HG03196 (cell line): ENCODE results near the gene SLC41A3.
"Not testable (repeated sequence)": the region's sequence is repeated elsewhere in the genome, so short reads cannot be mapped to it uniquely, and the experiment has no call there.

Experiments
- ATAC-seq: cut with Tn5 transposase; IDR thresholded peaks from one replicate; pipeline ENCODE4 v1.9.1; 2021; ENCODE audit not compliant: unreplicated experiment

Gene SLC41A3

DNA sequence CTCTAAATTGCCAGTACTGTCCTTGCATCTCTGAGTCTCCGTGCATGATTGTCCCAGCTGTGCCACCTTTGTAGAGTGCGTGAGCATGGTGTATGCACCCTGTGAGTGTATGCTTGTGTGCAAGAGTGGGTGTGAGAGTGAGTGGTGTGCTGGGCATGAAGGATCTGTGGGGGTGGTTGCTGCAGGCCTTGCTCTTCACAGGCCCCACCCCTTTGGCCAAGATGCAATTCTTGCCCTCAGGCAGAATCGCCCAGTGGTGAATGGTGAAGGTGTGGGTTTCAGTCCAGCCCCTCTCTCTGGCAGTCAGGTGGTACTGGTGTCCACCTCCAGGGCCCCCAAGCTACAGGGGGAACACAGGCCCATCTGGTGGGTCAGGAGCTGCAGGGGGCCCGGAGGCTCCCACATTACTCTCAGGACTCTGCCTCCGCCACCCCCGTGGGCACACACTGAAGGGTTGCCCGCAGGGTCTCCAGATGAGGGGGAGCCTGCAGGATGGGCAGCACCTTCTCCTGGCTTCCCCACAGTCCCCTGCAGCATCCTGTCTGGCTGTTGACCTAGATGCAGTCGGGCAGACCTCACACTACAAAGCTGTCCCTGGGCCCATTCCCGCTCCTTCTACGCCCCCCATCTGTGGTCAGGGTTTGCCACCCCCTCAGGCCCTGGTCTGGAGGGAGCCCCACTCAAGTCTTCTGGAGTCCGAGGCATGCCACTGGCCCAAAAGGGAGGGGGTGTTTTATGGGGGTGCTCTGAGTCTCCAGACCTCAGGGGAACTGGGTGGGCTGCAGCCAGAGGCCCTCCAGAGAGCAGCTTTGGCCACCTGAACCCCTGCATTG lies 123.3 kb downstream of the SLC41A3 start:
- no peak for ATAC-seq

DNA sequence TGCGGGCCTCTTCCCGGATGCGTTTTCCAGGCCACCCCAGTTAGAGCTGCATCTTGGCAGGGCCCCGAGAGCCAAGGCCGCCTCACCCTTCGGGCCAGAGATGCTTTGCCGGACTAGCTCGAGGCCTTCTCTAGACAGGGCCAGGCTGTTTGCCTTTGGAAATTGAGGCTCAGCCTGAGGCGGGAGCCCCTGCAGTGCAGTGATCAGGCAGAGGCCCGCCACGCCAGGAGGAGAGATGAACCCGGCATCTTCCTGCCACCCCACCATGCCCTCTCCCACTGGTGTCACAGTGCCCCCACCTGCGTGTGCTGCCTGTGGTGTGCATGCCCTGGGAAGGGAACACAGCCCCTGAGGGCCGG lies 123.9 kb downstream of the SLC41A3 start:
- ATAC-seq = no peak

DNA sequence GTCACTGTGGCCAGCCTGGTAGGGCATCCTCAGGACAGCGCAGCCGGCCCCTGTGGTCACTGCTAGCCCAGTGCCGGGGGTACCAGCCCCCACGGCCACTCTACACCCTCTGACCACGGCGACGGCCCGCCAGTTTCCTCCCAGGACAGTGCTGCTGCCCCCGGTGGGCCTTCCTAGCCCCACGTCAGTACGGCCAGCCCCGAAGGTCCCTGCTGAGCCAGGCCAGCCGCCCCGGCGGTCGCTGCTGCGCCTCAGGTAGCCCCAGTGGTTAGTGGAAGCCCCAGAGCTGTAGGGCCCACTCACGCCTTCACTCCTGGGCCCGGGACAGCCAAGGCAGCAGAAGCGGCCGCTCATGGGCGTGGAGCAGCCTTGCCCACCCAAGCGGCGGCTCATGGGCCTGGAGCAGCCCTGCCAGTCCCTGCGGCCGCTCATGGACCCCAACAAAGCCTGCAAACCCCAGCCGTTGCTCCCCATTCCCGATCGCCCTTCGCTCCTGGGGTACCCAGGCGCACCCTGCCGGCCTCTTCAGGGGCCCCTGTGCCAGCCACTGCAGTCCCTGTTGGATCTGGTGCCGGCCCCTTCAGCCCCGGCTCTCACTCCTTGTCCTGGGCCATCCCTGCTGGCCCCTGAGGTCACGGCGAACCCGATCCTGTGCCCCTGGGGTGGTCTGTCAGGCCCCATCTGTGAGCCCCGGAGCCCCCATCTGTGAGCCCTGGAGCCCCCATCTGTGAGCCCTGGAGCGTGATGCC lies 124.4 kb downstream of the SLC41A3 start:
- ATAC-seq = no peak

DNA sequence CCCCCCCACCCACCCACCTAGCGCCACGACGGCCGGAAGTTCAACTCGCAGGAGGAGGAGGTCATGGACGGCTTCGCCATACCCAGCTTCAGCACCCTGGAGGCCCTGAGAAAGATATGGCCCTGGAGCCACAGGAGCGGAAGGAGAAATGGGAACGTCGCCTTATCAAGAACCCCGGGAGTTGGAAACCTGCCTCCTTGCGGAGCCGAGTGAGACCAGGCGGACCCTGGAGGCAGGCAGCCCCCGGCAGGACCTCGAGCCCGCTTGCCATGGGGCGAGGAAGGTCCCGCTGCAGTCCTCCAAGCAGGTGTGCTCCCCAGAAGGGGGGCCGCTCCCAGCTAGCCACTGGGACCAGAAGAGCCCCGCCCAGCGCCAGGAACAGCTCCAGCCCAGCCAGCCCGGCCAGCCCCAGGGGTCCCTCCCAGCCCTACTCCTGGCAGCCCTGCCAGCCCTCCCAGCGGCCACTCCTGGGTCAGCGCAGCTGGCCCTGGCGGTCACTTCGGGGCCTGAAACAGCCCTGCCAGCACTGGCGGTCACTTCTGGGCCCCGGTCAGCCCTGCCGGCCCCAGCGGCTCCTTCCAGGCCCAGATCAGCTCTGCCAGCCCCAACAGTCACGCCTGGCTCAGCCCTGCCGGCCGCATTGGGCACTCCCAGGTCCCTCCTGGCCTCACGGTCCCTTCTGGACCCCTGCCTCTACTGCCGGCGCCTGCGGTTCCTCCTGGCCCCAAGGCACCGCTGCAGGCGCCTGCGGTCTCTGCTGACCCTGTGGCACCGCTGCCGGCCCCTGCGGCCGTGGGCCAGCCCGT lies 125.2 kb downstream of the SLC41A3 start:
- no peak for ATAC-seq

DNA sequence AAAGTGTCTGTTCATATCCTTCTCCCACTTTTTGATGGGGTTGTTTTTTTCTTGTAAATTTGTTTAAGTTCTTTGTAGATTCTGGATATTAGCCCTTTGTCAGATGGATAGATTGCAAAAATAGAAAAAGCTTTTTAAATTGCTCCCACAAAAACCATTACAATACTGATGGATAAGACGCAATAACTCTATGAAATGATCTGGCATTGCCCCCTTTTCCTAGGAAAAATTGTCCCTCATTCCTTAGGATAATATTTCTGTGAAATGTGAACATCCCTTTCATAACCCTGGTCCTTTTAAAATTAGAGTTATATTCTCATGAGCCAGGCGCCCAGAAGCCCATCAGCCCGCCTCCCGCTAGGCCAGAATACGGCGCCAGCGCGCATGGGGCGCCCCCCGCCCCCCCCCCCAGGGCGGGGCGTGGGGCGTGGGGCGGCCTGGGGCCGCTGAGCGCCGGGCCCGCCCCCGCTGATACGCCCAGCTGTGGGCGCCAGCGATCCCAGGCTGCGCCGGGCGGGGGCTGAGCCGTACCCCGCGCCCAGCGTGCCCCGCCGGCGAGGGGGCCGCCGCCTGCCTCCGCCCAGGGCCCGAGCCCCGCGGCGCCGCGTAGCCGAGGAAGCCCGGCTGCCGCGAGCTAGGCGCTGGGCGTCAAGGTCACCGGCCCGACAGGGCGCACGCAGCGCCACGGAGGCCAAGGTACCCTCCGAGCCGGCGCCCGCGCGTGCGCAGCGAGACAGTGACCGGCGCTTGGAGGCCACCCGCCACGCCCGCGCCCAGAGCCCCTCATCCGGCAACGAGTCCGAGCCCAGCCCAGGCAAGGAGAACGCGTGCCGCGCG lies 126.0 kb downstream of the SLC41A3 start:
- ATAC-seq = no peak

DNA sequence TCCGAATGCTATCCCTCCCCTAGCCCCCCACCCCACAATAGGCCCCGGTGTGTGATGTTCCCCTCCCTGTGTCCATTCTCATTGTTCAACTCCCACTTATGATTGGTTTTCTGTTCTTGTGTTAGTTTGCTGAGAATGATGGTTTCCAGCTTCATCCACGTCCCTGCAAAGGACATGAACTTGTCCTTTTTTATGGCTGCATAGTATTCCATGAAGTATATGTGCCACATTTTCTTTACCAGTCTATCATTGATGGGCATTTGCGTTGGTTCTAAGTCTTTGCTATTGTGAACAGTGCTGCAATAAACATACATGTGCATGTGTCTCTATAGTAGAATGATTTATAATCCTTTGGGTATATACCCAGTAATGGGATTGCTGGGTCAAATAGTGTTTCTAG lies 126.9 kb downstream of the SLC41A3 start:
- not testable (repeated sequence) for ATAC-seq
